Germinal center (tissue), 1 donor: ENCODE measurements around the gene PPP1R13B.
"Not testable (repeated sequence)": the region's sequence is repeated elsewhere in the genome, so short reads cannot be mapped to it uniquely, and the experiment has no call there.

Experiments used
- DNase-seq: peaks from one replicate; pipeline ENCODE4 v3.0.0; 2012; ENCODE audit warnings: mixed read lengths, low spot score

Gene PPP1R13B

DNA sequence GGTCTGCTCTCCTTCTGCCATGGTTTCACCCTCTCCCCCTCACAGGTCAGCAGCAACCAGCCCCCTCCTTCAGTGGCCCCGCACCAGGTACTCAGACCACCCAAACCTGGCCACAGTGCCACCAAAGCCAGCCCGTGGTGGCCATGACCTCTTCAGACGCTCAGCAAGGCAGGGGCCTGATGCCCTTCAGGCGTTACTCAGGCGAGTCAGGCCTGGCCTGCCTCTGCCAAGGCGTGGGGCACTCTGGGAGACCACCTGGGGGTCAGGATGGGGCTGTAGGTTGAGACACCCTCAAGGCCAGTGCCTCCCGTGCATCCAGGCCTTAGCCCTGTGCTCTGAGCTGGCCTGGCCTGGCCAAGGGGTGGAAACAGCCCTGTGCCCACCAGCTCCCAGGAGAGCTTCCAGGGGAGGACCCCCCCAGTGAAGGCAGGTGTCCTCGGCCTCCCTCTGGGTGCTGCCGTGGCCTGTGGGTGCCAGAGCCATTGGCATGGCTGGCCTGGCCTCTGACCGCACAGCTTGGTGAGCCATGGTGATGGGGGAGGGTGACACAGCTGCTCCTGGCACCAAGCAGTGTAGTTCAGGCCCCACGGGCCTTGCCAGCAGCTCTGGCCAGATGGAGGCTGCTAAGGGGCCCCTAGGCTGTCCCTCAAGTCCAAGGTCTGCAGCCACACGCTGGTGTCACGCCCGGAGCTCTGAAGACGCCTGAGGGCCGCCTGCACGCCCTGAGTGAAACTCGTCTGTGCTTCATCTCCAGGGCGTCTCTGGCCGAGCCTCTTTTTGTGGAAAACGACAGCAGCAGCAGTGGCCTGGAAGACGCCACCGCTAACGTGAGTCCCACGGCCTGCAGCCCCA, 147.2 kb downstream of the PPP1R13B start:
- no peak for DNase-seq

DNA sequence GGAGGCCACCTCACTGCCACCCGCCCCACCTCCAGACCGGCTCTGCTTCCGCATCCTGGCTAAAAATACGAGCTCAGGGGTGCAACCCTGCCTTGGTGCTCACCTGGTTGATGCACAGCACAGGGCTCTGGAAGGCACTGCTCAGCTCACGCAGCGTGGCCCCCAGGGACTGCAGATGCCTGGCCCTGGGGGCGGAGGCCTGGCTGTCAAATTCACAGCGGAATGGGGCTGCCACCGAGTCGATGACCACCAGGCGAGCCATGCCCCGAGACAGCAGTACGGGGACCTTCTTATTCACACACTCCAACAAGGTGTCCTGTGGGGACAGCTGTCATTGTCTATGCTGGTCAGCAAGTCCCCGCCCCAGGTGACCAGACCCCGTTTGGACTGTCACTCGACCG, 148.1 kb downstream of the PPP1R13B start:
- no peak for DNase-seq

DNA sequence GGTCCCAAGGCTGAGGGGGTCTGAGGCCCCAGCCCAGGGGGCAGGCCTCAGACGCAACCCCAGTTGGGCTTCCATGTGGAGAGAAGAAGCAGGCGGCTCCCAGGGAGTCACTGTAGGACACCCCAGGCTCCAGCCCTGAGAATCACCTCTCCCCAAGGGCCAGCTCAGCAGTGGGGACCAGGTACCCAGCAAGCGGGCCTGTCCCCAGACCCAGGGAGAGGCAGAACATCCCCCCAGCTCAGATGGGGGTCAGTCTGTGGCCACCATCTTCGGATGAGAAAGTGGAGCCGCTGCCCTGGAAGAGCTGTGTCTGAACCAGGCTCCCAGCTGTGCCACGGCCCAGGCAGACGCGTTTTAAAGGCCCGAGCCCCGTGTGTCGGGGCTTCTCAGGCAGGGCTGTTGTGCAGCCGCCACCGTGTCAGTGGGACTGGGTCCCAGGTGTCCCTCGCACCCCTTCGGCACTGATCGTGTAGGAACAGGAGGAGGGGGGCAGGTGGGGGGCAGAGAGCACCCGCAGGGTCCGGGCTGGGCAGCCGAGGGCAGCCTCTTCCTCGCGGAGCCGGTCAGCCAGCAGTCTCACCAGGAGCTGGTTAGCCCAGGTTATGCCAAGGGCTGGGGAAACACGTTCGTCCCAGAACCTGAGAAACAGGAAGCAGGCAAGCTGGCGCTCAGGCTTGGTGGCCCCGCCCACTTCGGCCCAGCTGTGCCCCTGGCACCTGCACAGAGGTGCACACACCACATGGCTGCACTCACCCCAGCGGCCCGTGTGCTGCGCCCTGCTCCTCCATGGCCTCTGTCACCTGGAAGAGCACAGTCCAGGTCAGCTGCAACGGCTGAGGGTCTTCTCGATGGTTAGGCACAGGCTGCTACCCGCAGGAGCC, 148.8 kb downstream of the PPP1R13B start:
- peak; percentile 88 for DNase-seq

DNA sequence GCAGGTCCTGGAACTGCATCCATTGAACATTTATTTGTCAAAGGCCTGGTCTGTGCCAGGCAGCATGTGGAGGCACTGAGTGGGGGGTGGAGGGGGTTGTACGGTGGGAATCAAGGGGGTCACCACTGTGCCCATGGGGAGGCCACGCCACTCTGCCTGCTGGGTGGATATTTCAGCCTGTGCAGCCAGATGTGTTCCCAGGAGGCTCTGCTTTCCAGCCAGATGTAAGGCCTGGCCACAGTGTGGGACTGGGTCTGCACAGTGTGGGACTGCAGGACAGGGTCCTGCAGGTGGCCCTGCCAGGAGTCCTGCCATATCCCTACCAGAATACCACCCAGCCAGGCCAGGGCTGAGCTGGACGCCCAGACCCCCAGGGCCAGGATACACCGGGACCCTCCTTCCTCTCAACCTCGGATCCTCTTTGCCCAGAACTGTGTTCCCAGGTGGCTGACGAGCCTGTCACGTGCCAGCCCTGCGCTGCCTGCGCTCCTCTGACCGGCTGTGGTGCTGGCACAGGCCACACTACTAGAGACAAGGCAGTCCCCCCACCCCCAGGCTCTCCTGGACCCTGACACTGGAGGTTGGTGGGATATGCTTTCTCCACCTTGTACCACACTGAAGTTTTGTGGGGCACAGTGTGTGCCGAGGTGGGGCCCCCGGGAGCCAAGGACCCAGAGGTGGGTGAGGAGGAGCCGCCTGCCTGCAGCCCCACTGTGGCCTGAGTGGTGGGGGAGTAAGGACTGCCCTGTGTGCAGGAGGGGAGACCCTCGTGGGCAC, 149.6 kb downstream of the PPP1R13B start:
- DNase-seq: no peak

DNA sequence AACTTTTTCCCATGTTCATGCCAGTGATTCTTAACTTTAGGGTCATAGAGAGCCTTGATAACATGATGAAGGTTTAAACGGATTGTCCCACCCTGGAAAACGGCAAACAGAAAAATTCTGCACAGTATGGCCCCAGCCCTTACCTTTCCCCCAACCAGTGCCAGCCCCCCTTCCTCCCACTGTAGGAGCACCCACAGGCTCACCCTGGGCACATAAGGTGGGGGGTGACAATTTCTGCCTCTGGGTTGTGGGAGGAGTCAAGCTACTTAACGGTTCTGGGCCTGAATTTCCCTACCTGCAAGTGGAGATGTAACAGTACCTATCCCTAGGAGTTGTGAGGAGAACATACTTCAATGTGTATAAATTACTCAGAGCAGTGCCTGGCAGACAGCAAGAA, 150.2 kb downstream of the PPP1R13B start:
- no peak for DNase-seq

DNA sequence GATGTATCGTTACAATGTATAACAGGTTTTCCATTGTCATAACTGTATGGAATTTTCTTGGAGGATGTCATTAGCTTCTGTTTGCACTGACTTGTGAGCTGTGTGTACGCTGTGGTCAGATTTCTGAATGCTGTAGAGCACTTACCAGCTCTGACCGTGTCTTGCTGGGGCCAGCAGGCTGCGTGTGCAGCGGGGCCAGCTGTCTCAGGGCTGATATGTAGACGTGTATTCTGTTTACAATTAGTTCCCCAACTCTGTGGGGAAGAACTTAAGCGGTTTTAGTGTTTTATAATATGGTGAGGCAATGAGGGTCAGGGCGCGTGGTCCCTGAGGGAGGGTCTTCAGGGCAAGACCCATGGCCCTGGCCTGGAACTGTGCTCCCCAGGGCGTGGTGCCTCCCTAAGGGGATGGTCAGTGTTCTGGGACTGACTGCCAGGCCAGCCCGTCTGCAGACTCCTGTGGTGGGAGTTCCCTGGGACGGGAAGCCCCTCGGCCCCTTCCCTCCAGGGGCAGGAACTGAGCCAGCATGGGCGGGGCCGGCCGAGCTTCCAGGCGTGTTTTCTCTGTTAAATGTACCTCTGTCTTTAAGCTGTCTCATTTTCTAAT, 150.8 kb downstream of the PPP1R13B start:
- DNase-seq: no peak

DNA sequence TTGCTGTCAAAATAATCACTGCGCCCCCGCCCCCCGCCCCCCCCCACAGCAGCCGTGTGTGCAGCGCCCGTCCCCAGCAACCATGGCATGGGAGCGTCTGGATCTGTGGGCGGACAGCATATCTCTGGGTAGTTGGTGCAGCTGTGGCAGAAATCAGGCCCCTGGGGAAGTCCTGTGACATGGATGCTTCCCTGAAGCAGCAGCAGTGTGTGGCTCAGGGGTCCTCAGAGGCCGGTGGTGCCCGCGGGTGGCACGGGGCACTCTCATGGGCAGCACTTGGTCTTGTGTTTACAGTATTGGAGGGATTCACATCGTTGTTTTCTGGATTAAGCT, 151.3 kb downstream of the PPP1R13B start:
- DNase-seq: no peak

DNA sequence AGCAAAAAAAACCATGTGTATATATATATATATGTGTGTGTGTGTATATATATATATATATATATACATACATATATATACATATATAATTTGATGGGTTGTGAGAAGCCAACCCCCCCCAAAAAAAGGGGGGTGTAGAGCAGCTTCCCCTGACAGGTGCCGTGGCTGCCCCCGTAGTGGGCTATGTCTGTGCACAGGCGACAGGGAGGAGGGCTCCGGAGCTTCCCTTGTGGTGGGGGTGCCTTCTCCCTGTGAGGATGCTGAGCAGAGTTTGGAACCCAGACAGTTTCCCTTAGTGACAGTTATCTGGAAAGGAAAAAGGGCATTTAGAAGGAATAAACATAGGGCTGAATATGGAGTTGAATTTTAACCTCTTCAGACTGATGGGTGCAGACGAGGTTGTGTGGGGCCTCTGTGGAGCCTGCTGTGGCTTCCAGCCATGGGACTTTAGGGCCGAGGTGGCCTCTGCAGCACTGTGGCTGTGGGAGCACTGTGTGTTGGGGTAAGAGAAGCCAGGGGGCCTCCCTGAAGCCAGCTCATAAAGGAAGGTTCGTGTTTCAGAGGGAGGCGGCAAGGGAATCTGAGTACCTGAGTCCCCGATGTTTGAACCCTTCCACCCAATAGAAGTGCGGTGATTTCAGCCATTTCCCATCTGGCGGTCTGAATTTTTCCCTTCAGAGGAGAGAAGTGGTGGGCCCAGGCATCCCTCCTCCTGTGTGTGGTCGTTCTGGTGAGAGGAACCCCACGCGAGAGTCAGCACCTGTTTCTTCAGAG, 151.9 kb downstream of the PPP1R13B start:
- DNase-seq: no peak

DNA sequence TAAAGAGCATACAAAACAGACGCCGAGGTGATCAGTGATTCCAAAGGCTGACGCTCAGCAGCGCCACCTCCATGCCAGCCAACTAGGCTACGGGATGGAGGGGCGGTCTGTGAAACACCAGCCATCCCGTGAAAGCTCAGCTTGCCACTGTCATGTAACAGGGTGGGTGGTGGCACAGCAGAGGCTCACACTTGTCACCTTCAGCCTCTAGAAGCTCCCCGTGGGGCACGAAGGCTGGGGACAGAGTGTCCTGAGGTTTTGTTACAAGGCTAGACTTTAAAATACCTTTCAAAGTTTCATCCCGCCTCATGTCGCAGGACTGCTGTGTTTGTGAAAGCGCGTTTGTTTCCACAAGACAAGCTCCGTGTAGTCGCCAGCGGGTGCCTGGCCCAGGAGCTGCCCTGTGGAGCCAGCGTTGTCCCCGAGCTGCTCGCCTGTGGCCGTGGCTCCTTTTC, 152.8 kb downstream of the PPP1R13B start:
- DNase-seq: no peak

DNA sequence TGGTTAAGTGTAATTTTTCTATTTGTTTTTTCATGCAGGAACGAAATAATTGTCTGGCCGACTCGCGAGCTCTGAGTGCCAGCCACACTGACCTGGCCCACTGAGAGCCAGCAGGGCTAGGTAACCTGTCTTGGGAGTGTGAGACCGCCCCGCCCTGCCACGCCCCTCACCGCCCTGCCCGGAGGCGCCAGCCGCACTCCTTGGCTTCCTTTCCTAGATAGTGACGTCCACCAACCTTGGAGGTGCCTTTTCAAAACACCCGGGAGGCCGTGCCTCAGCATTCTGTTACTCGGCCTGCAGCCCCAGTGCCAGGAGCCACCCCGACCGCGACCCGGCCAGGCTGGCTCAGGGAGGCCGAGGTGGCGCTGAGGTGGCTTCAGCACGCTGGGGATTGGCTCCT, 153.9 kb downstream of the PPP1R13B start:
- DNase-seq: no peak

DNA sequence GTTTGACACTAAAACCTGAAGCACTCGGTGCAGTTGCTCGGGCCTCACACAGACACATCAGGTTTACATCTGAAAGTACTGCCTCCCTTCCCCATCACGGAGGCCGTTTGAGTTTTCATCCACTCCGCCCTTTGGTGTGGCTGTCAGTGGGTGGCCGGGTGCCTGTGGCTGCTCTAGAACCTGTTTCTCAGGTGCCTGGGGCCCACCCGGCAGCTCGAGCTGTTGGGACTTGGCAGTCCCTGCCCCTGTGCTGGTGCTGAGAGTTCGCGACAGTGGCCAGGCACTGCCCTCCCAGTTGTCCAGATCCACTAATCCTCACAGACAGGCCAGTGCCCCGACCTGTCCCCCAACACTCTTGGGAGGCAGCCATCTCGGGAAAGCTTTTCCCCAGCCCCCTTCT, 154.5 kb downstream of the PPP1R13B start:
- DNase-seq: no peak

DNA sequence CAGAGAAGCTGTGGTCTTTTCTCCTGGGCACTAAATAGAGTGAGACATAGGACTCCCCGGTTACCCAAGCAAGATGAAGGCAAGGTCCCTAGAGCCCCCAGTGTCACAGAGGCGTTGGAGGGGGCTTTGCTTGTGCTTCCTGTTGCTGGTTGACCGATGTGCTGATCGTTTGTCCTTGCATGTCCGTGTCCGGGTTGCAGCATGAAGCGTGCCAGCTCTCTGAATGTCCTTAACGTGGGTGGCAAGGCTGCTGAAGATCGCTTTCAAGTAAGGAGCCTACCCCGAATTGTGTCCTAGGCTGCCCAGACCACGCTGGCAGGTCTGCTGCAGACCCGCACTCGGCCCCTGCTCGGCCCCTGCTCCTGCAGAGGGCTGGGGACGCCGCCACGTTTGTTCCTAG, 155.2 kb downstream of the PPP1R13B start:
- DNase-seq: peak; percentile 43

DNA sequence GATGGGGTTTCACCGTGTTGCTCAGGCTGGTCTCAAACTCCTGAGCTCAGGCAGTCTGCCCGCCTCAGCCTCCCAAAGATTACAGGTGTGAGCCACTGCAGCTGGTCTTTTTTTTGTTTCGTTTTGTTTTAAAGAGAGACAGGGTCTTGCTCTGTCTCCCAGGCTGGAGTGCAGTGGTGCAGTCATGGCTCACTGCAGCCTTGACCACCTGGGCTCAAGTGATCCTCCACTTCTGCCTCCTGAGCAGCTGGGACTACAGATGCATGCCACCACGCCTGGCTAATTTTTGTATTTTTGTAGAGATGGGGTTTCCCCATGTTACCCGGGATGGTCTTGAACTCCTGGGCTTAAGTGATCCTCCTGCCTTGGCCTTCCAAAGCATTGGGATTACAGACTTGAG, 155.7 kb downstream of the PPP1R13B start:
- not testable (repeated sequence) for DNase-seq

DNA sequence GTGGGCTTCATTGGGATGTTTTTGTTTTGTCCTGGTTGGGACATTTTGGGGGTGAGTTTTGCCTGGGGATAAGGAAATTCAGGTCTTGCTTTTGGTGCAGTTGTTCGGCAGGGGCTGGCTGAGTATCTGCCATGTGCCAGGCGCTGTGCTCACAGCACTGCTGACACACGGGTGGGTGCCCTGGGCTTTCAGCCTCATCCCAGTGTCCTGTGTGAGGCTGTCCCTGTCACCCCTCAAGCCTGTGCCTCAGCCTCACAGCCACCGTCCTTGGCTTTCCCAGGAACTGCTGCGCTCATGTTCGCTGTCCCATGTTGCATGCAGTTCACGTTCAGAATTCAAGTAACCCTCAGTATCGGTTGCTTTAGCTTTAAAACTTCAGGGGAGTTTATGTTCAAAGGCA, 157.0 kb downstream of the PPP1R13B start:
- DNase-seq: no peak

DNA sequence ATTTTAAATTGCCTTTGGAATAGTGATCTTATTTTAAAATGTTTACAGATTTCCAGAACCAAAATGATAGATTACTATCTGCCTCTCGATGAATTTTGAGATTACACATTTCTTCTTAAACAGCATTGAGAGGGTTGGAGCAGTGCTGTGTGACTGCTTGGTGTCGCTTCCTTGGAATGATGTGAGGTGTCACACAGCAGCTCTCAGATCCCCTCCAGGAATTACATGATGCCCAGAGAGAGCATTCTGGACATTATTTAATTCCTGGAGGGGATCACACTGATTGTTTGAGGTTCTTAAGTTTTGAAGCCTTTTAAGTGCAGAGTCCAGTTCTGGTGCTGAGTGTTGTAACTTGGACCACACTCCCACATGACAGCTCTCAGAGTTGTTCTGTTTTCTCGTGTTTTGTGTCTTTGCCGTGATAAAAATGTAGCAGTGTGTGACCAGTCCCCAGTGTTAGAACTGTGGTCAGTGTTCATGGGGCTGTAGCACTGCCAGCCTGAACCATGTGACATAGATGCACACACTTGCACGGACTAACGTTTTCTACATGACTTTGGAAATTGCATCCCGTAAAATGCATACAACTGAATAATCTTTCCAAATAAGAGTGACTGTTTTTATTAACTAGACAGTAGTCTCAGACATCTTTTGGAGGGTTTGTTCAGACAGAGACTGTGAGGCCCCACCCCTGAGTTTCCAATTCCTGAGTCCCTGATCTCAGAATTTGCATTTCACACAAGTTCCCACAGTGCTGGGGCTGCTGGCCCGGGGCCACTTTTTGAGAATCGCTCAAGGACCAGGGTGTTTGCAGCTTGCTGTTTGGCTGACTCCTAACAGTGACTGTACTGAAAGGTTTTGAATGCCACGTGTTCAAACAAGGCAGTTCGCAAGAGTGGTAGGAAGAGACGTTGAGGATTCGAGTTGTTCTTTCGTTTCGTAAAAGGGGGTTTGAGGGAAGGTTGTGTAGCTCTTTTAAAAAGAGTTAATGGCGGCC, 158.2 kb downstream of the PPP1R13B start:
- peak; percentile 74 for DNase-seq

DNA sequence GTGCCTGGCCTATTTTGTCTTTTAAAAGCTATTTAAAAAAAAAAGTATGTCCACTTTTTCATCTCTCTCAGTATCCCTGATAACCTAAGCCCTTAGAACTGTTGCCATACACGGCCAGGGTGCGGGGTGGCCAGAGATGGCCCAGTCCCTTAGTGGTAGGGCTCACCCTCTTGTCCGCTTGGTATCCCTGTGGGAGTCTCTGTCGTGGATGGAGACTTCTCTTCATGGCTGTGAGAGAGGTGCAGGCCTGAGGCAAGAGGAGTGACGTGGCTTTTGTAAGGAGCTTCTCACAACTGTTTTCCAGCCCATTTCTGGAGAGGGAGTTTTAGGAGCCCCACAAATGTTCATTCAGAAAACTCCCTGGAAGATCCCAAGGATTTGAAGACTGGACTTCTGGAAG, 158.9 kb downstream of the PPP1R13B start:
- no peak for DNase-seq

DNA sequence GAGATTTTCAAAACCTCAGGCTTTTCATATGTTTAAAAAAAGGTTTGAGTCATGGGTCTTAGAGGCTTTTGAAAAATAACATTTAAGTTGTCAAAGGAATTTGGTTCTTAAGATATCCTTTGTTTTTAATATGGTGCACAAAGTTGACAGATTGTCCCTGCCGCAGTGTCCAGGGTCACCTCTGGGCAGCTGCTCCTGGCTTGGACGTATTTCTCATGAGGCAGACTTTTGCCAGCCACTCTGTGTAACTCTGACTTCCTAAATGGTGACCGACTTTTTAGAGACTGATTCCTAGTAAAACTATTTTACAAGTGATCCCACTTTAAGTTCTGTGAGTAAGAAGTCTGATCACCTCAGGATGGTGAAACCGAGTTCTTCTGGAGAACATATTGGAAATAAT, 159.7 kb downstream of the PPP1R13B start:
- DNase-seq: no peak

DNA sequence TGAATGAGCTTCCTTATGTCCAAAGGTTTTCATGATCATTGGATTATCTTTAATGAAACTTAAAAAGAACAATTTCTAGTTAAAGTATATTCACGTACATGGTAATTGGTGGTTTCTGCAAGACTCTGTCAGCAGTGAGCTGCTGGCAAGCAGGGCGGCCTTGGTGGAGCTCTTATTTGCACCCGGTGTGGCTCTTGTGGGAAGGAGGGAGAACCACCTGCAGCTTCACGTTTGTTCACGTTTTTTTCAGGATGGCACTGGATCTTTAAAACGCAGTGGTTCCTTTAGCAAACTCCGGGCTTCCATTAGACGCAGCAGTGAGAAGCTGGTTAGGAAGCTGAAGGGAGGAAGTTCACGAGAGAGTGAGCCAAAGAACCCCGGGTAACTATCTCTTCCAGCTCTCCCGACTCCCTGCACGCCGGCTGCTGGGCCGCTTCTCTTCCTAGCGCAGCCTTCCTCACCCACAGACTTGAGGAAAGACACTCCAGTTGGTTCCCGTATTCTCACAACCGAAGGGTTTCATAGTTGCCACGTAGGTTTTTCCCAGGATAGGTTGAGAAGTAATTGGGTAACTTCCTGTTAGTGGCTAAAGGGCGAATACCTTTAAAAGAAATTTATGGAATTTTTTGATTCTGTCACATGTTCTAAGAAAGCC, 160.4 kb downstream of the PPP1R13B start:
- DNase-seq: no peak
